HG02588 (cell line): Measurements from ENCODE around the gene FRMPD2.
A peak's percentile ranks its signal among the peaks of the same experiment; 100 is the strongest.

Experiments used
- ATAC-seq: cut with Tn5 transposase; IDR thresholded peaks from one replicate; pipeline ENCODE4 v1.9.1; 2021; ENCODE audit warnings: mild to moderate bottlenecking, moderate library complexity; ENCODE audit not compliant: unreplicated experiment

FRMPD2 gene, protein sequence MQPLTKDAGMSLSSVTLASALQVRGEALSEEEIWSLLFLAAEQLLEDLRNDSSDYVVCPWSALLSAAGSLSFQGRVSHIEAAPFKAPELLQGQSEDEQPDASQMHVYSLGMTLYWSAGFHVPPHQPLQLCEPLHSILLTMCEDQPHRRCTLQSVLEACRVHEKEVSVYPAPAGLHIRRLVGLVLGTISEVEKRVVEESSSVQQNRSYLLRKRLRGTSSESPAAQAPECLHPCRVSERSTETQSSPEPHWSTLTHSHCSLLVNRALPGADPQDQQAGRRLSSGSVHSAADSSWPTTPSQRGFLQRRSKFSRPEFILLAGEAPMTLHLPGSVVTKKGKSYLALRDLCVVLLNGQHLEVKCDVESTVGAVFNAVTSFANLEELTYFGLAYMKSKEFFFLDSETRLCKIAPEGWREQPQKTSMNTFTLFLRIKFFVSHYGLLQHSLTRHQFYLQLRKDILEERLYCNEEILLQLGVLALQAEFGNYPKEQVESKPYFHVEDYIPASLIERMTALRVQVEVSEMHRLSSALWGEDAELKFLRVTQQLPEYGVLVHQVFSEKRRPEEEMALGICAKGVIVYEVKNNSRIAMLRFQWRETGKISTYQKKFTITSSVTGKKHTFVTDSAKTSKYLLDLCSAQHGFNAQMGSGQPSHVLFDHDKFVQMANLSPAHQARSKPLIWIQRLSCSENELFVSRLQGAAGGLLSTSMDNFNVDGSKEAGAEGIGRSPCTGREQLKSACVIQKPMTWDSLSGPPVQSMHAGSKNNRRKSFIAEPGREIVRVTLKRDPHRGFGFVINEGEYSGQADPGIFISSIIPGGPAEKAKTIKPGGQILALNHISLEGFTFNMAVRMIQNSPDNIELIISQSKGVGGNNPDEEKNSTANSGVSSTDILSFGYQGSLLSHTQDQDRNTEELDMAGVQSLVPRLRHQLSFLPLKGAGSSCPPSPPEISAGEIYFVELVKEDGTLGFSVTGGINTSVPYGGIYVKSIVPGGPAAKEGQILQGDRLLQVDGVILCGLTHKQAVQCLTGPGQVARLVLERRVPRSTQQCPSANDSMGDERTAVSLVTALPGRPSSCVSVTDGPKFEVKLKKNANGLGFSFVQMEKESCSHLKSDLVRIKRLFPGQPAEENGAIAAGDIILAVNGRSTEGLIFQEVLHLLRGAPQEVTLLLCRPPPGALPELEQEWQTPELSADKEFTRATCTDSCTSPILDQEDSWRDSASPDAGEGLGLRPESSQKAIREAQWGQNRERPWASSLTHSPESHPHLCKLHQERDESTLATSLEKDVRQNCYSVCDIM (N-terminal part only)

DNA sequence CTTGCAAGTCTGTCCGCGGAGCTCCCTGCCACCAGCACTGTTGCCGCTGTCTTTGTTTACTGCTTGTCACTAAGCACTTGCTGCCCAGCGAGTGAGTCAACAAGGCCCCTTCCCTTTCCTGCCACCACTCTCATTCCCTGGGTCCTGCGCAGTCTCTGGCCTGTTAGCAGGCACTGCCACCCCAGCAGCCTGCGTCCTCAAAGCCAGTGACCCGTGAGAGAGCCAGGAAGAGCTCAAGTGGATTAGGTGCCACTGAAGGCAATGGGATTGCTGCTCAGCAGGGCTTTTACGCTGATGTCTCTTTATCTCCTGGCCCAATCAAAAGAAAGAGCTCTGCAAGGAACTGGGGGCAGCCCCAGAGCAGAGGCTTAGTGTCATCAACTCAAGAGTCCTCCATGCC lies at the start of gene FRMPD2:
Gene FRMPD2 (minus strand): TSS at position 61 of the 400 bp plus-strand sequence. CDS start 129 bp downstream, outside the sequence.
- no peak for ATAC-seq

DNA sequence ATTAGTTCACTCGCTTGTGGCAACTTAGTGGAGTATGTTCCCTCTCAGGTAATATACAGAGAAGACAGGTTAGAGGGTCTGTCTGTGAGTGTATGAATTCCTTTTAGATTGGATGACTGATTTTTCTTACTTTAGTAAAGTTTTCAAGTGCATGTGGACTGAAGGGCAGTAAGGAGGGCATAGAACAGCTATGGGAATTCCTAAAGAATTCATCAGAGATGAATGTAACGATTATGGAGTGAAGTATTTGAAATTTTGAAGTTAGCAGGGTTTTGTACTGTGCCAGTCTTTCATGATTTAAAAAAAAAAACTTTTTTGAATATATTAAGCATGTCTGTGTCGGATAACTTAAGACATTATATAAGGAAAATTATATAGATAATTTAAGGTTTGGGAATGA lies 47.5 kb upstream of the FRMPD2 start:
- no peak for ATAC-seq

DNA sequence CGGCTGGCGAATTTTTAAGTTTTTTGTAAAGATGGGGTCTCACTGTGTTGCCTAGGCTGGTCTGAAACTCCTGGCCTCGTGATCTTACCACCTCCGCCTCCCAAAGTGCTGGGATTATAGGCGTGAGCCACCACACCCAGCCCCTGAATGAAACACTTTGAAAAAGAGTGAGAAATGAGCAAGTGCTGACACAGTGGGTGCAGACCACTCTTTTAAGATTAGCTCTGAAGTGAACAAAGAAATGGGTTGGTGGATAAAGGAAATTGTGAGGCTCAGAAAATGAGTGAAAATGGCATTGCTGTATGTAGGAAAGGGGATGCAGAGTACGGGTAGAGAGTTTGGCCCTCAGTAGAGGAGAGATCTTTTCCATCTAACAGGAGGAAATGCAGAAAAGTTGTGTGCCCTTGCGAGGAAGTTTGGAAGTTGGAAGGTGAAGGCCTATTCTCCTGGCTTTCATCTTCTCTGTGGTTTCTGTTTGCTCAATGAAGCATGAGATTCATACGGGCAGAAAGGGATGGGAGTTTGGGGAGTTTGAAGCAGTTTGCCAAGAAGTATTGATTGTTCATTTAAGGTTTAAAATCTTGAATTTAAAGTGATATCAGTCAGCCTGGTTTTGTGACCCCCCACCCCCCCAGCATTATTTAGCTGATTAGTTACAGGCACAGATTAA lies 43.0 kb upstream of the FRMPD2 start:
- ATAC-seq: no peak

DNA sequence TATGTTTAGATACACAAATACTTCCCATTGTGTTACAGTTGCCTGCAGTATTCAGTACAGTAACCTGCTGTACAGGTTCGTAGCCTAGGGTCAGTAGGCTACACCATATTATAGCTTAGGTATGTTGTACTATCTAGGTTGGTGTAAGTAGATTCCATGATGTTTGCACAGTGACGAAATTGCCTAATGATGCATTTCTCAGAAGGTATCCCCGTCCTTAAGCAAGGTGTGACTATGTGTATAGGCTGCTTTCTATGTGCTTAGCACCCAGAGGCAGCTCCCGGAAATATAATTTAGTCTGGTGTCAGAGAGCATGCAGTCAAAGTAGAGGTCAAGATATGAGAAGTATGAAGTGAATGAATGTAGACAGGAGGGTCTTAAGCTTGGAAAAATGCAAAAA lies 41.7 kb upstream of the FRMPD2 start:
- no peak for ATAC-seq

DNA sequence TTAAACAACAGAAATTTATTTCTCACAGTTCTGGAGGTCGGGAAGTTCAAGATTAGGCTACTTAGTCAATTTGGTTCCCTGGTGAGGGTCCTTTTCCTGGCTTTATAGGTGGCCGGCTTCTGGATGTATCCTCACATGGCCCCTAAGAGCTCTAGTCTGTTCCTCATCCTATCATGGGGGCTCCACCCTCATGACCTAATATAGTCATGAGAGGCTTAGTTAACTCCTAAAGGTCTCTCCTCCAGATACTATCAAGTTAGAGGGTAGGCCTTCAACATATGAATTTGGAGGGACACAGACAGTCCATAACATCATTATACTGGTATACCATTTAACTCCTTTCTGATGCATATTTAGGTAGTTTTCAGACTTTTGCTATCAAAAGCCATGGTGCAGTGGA lies 39.6 kb upstream of the FRMPD2 start:
- ATAC-seq: no peak

DNA sequence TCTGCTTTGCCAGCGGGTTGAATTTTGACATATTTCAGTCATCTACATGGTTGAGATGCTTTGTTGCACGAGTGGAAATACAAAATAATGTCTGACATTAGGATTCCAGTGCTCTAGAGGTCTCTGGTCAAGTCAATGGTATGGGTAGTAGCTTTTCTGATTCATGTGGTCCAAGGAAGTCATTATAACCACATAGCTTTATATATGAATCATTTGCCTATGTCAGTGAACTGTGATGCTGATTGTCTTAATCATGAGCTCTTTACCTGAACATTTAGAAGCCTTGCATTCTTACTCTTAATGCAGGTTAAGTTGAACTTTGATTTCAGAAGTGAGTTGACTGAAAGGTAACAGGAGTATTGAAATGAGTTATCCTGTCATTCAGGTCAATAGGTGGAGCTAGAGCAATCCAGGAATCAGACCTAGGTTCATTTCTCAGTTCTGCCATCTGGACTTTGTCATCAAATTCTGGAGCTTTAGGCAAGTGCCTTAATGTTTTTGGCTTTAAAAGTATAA lies 35.3 kb upstream of the FRMPD2 start:
- no peak for ATAC-seq

DNA sequence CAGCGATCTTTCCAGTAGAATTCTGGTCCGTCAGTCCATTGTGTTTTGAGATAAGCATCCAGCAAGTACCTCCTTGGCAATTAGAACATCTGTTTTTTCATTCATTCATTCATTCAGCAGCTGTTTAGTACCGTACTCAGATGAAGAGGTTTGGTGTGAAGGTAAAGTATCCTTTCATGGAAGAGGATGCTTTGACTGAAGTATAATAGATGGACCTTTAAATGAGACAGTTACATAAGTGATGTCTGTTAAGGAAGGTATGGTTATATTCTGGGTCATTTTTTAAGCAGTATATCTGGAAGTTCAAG lies 33.2 kb upstream of the FRMPD2 start:
- no peak for ATAC-seq

DNA sequence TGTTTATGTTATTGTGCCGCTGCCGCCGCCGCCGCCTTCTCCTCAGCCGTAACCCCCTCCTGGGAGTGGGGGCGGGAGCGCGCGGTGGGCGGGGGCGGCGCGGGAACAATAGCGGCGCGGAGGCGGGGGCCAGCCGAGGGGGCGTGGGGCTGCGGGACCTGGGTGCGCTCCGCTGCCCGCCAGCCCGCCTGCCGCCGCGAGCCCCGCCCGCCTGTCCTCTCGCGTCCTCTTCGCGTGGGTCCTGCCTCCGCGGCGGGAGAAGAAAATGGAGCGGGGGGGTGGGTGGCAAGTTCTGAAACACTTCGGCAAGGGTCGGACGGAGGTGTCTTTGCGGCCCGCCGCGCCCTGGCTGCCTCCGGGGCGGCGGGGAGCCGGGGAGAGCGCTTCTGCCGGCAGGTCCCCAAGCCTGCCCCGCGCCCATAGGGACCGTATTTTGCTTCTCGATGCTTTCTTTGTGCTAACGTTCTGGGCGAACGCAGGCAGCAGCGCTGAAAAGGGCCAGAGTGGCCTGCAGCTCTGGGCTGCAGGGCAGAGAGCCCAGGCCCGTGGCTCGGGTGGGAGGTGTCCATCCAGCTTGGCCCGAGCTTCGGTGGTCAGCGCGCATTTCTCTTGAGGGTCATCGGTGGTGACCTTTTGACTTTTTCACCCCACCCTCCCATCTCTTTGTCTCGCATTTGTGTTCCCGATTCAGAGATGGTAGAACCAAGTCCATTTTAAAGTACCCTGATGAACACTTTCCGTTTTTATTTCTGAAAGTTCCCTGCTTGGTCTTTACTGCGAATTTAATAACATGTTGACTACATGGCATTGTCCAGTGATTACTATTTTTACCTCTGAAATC lies 32.6 kb upstream of the FRMPD2 start:
- peak; percentile 36 for ATAC-seq

DNA sequence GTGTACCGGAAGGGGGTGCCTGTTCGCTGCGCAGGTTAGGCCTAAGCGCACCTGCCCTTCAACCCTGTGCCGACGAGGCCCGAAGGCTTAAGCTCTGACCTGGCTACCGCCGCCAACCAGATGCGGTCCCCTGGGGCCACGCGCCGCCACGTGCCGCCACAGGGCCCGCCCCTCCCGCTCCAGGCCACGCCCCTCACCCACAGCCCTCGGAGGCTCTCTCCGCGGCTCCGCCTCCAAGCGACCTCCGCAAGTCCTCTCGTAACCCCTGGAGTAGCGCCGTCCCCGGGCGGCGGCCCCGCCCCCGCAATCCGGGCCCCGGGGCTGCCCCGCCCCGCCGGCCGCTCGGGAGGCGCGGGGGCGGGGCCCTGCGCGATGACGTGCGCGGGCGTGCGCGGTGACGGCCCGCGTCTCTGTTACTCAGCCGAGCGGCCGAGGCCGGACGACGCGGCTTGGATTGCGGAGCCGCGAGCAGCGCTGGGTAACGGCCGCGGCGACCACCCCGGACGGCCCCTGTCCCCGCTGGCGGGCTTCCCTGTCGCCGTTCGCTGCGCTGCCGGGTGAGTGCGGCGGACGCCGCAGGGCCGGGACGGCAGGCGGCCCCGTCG lies 31.9 kb upstream of the FRMPD2 start, which contains the start of gene MAPK8:
Gene MAPK8 (plus strand): TSS at position 413 of the 605 bp plus-strand sequence. CDS start 94,984 bp downstream, outside the sequence.
- peak; percentile 87 for ATAC-seq

DNA sequence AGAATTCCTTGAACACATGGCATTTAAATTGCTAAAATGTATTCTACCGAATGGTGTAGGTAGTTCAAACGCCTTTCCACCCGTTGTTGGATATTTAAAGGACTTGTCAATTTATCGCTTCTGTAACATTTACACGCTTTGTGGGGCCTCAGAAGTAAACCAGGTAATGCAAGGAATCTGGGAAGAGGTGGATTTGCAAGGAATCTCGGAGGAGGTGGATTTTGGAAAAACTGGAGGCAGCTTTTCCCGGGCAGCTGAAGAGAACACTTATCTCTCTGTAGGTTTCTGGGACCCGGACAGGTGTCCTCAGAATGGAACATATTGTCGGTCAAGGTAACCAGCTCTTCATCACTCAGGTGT lies 31.4 kb upstream of the FRMPD2 start:
- no peak for ATAC-seq

DNA sequence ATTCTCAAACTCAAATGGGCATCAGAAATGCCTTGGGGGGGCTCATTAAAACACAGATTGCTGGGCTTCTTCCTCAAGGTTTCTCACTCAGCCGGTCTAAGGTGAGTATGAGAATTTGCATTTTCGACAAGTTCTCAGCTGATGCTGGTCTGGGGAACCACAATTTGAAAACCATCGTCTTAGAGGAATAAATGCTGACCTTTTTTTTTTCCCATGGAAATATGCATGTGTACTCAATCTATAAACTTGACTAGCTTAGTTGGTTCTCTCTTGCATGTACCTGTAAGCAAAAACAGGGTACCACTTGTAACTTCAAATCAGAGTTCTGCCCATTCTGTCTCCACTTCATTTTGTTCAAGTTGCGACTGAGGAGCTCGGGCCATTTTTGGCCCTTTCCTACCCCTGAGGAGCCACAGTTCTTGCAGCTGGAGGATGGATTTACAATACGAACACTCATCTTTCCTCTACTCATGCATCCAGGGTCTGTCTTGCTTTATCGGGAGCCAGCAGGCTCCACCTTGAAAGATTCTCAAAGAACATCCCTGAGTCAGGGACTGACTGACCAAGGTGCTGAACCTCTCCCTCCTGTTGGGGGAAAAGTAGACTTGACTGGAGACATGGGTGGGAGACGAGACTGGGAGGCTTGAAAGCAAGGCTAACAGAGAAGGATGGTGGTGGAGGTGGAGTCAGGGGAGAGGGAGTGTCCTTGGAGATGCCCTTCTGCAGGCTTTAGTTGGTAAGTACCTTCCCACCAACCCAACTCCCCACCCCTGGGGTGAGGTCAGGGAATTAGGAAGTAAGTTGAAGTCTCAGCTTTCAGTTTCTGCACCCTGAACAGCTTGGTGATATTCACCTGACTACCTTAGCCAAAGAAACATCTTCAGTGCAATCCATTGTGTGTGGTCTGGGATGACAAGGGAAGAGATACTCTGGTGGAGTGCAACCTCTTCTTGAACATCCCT lies 28.3 kb upstream of the FRMPD2 start:
- no peak for ATAC-seq

DNA sequence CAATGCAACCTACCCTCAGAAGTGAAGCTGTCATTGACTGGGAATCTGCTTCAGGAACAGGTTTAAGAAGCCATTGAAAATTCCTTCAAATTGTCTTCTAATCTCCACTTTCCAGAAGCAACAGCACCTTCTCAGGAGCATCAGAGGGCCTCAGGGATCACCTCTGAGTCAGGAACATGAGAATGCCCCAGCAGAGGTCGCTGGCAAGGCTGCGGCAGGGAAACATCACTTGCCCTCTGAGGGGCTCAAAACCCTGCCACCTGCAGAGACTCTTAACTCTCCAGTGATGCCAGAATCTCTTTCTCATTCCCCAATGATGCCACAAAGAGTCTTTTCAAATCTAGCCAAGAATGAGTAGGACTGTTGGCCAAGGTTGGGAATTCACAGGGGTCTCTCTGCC lies 26.1 kb upstream of the FRMPD2 start:
- no peak for ATAC-seq

DNA sequence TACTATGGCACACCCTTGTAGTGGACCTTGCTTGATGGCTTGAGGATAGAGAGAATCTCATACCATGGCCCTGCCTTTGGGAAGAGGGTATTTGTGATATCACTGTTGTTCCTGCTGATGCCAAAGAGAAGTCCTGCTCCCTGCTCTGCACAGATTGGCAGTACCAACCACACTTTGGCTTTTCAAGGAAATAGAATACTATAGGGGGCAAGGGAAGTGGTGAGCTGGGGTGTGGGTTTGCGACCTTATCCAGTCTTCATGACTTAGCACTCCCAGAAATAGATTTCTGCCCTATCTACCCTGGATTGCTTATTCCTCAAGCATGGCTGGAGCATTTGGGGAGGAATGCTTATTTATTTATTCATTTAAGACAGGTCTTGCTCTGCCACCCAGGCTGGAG lies 25.2 kb upstream of the FRMPD2 start:
- ATAC-seq: no peak

DNA sequence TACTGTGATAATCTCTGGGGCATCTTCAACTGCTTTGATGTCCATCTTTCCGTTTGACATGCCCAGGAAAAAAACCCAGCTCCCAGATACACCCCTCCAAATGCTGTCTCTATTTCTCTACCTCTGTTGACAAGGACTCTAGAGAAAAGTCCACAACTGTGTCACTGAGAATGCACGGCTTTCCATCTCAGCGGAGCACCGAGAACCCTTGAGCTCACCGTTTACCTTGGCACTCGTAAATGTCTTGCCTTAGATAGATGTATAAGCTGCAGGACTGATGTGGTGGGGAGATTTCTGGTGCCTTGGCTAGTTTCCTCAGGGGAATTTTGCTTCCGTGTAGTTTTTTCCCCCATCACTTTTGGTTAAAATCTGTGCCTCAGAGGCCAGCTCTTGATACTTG lies 24.6 kb upstream of the FRMPD2 start:
- ATAC-seq: no peak

DNA sequence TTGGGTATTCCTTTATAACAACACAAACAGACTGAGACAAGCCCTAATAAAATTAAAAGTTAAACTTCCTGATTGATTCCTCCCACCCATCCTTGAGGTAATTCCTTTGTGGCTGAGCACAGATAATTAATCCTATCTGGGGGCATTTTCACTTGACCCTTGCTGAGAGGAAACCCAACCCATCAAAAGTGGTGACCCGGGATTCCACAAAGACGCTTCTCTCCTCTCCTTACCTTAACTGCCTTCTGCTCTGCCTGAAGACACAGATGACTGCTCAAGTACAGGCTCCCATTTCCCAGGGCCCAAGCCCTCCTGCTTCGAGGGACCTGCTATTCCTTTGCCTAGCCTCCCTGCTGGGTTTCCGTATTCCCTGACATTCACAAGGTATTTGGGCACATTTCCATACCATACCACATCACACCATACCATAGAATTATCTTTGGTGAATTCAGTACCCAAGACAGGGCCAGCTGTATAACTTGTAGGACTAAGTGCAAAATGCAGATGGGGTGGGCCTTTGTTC lies 22.1 kb upstream of the FRMPD2 start:
- no peak for ATAC-seq

DNA sequence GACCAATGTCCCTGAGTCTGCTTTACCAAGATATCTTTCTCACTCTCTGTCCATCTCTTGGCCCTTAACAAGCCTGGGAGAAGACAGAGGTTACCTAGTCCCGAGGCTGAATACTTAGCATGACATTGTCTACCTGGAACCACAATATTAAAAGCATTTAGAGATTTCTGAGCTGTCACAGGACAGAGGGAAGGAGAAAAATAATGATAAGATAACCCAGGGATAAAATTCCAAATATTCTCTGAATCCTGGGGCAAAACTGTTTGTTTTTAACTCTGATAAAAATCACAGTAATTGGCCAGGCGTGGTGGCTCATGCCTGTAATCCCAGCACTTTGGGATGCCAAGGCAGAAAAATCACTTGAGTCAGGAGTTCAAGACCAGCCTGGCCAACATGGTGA lies 19.9 kb upstream of the FRMPD2 start:
- no peak for ATAC-seq

DNA sequence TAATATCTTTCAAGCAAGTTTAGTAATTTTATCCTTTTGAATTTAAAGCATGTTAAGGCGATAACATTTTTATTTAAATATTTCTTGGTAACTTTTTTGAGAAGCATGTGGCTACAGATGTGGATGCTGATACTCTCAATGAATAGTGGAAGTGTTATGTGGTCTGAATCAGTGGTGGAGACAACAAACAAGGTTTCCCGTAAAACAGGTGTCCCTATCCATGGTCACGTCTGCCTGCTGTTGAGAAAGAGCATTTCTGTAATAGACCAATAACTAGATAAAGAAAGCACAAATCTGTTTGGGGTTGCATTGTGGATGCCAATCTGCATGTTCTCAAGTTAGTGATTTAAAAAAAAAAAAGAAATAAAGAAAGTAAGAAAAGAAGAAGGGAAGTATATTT lies 18.1 kb upstream of the FRMPD2 start:
- ATAC-seq: no peak

DNA sequence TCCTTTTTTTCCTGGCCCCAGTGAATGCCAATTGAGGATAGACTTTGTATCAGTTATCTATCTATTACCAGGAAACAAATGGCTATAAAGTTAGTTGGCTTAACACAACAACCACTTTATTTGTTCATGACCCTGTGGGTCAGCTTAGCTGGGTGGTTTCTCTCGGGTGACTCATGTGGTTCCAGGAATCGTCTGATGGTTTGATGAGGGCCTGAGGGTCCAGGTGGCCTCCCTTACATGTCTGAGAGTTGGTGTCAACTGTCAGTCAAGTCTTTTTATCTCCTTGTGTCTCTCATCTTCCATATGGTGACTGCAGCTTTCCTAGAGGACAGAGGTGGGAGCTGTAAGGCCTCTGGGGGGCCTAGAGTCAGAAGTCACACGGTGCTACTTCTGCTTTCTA lies 16.7 kb upstream of the FRMPD2 start:
- no peak for ATAC-seq
